ENCODE data around the gene KIF16B. TPM values are rescaled to one million over a fixed set of nuclear protein-coding genes. Genes with fewer than 3 reads are reported as not detected.

KIF16B gene
- total and polyA plus RNA-seq, 2 experiments from 2014 or later = 6.5 to 11.1 TPM

- TF ChIP-seq ETS1 (IDR thresholded peaks at IDR 0.05) (no peak), POLR2AphosphoS5 (IDR thresholded peaks at IDR 0.05; ENCODE audit: low read depth) (no peak), JUNB (IDR thresholded peaks at IDR 0.05; ENCODE audit: unreplicated experiment) (no peak), NANOG (IDR thresholded peaks at IDR 0.05; ENCODE audit: borderline replicate concordance) (no peak), EZH2 (IDR thresholded peaks at IDR 0.05; ENCODE audit: low read depth, unreplicated experiment) (no peak), ZNF114 (CRISPR knock-in tag; IDR thresholded peaks at IDR 0.05) (no peak), ZNF462 (CRISPR knock-in tag; IDR thresholded peaks at IDR 0.05) (no peak), ZNF331 (CRISPR knock-in tag; IDR thresholded peaks at IDR 0.05; ENCODE audit: low read depth) (no peak)
Observed at GRCh38 chr20:16486532-16486931, 86.7 kb downstream of the KIF16B start (continued).

GRCh38 chr20:16485401-16485800 lies 87.8 kb downstream of the KIF16B start:
- Mint-ChIP-seq H3K36me3 (ENCODE audit: low read depth) (no peaks in the 10 kb centered on the region; the same call in 2 of the 3 replicates), H3K9me3 (no peaks in the 10 kb centered on the region), H3K27ac (no peak overlapping the region), H3K27me3 (ENCODE audit: insufficient read depth, low read depth, poor library complexity) (peaks cover 2% of the 10 kb centered on the region), H3K4me3 (no peak overlapping the region), H3K4me1 (peaks cover 22% of the 10 kb centered on the region)
- Histone ChIP-seq H4K20me1 (replicated peaks; ENCODE audit: insufficient read depth) (no peaks in the 10 kb centered on the region), H3K79me2 (replicated peaks; ENCODE audit: insufficient read depth) (no peaks in the 10 kb centered on the region), H3K4me2 (no peak overlapping the region), H3K36me3 (ENCODE audit: insufficient read depth) (no peaks in the 10 kb centered on the region), H3K4me3 (no peak overlapping the region), H3K27ac (ENCODE audit: low read depth) (no peak overlapping the region), H3F3A (replicated peaks; ENCODE audit: low read depth) (no peaks in the 10 kb centered on the region), H3K9me2 (ENCODE audit: insufficient read depth) (0 out of 2 replicates have a peak, but pooled peaks cover 6% of the 10 kb centered on the region), H2AFZ (no peak overlapping the region), H3K27me3 (ENCODE audit: insufficient read depth) (no peaks in the 10 kb centered on the region), H3K4me1 (ENCODE audit: insufficient read depth) (peaks cover 19% of the 10 kb centered on the region)
- DNase-seq (ENCODE audit: low spot score) (no peak), ATAC-seq (no peak)
- TF ChIP-seq POLR2AphosphoS5 (IDR thresholded peaks at IDR 0.05; ENCODE audit: low read depth) (no peak), CTCF (conservative IDR thresholded peaks at IDR 0.05; ENCODE audit: low read depth in 2 of 2) (no peak), STAT1 (IDR thresholded peaks at IDR 0.05; ENCODE audit: unreplicated experiment) (no peak), ZNF331 (CRISPR knock-in tag; IDR thresholded peaks at IDR 0.05; ENCODE audit: low read depth) (no peak), ZNF114 (CRISPR knock-in tag; IDR thresholded peaks at IDR 0.05) (no peak), REST (IDR thresholded peaks at IDR 0.05; ENCODE audit: unreplicated experiment) (no peak), JUNB (IDR thresholded peaks at IDR 0.05; ENCODE audit: unreplicated experiment) (no peak), CREB1 (CRISPR knock-in tag; IDR thresholded peaks at IDR 0.05; ENCODE audit: low read depth) (no peak), EZH2 (IDR thresholded peaks at IDR 0.05; ENCODE audit: low read depth, unreplicated experiment) (no peak), NANOG (IDR thresholded peaks at IDR 0.05; ENCODE audit: borderline replicate concordance) (no peak)

All from GM23338 (cell line).